ENCODE data around the gene RC3H2.

RC3H2 gene, protein sequence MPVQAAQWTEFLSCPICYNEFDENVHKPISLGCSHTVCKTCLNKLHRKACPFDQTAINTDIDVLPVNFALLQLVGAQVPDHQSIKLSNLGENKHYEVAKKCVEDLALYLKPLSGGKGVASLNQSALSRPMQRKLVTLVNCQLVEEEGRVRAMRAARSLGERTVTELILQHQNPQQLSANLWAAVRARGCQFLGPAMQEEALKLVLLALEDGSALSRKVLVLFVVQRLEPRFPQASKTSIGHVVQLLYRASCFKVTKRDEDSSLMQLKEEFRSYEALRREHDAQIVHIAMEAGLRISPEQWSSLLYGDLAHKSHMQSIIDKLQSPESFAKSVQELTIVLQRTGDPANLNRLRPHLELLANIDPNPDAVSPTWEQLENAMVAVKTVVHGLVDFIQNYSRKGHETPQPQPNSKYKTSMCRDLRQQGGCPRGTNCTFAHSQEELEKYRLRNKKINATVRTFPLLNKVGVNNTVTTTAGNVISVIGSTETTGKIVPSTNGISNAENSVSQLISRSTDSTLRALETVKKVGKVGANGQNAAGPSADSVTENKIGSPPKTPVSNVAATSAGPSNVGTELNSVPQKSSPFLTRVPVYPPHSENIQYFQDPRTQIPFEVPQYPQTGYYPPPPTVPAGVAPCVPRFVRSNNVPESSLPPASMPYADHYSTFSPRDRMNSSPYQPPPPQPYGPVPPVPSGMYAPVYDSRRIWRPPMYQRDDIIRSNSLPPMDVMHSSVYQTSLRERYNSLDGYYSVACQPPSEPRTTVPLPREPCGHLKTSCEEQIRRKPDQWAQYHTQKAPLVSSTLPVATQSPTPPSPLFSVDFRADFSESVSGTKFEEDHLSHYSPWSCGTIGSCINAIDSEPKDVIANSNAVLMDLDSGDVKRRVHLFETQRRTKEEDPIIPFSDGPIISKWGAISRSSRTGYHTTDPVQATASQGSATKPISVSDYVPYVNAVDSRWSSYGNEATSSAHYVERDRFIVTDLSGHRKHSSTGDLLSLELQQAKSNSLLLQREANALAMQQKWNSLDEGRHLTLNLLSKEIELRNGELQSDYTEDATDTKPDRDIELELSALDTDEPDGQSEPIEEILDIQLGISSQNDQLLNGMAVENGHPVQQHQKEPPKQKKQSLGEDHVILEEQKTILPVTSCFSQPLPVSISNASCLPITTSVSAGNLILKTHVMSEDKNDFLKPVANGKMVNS

DNA sequence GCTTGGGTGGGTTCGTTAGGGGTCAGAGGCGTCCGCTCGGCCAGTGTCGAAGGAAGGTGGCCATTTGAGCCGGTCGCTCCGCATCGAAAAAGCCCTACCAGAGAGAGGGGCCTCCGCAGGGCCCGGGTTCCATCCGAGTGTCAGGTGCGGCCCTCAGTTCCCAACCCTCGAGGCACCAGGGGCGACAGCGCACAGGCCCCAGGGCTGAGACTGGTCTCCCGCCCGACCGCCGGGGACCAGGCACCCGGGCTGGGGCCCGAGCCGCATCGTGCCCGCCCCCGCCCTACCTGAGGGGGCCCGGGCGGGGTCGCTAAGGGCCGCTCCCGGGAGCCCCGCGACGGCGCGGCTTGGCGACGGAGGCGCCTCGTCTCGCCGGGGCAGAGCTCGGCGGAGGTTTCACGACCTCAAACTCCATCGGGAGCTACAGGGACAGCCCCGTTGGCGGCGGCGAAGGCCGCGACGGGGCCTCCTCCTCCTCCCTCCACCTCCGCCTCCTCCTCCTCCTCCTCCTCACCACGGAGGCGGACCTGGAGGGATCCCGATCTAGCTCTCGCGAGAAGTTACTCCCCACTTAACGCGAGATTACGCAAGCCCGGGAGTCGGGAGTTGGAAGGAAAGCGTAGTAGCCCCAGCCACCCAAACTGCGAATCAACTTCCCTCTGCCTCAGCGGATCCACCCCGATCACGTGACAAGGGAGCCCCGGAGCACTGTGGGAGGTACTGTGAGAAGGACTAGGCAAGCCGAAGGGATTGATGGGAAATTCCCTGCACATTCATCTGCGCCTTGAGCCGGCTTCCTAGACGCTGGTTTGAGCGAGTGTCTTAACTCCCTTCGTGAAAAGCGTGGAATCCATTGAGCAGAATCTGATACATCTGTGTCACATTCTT lies at the start of gene RC3H2:
RC3H2 (minus strand) TSS at position 537 of the 888 bp plus-strand sequence. CDS start 7,850 bp downstream, outside the sequence.
- H3K4me3 ChIP-seq (ENCODE audit: low read depth, low read length), result peak within 1 kb of the TSS; percentile 96

DNA sequence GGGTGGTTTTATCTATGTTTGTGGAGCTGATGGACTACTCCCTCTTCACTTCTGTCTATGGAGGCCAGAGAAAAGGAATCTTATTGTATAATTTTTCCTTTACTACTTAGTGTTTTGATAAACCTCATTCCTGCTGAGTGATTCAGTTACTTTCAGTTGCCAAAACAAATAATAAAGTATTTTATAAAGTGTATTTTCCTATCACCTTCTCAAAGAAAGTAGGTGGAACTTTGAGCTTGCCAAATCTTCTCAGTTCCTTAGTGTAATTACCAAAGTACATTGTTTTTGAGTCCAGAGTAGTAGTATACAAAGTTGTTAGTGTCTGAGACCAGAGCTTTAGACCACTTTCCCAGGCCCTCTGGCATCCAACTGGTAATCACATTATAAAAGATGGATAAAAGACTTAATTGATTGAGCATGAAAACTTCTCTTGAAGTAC lies 49.1 kb upstream of the RC3H2 start:
- H3K4me3 ChIP-seq (ENCODE audit: low read depth, low read length), result no peak overlapping the region

DNA sequence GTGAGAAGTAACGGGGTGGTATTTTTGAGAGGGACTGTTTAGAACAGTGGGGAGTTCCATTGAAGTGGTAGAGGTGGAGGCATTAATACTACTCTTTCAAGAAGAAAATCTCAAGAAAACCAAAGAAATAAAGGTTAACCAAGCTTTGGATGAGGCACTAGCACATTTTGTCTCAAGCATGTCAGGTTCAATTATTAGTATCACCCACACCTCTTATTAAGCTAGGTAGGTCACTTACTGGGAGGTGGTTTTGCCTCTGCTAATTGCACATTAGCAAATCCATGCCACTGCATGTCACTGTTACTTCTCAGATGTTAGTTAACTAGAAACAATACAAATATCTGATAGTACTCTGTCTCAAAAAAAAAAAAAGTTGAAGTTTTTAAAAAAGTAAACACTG lies 45.9 kb upstream of the RC3H2 start:
- H3K4me3 ChIP-seq (ENCODE audit: low read depth, low read length), result no peak overlapping the region

DNA sequence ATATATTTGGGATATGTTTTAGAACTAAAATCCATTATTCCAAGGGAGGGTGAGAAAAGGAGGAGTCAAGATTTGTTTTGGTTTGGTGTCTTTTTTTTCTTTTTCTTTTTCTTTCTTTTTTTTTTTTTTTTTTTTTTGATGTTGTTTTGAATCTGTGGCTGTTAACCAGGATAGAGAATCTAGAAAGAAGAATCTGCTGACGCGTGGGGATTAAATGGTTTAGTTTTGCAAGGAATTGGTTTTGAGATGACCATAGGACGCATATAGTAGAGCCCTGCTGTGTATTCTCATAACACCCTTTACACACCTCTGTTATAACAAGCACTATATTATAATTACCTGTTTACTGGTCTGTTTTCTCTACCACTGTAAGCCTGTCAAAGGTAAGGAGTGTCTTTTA lies 45.1 kb upstream of the RC3H2 start:
- H3K4me3 ChIP-seq (ENCODE audit: low read depth, low read length), result no peak overlapping the region

DNA sequence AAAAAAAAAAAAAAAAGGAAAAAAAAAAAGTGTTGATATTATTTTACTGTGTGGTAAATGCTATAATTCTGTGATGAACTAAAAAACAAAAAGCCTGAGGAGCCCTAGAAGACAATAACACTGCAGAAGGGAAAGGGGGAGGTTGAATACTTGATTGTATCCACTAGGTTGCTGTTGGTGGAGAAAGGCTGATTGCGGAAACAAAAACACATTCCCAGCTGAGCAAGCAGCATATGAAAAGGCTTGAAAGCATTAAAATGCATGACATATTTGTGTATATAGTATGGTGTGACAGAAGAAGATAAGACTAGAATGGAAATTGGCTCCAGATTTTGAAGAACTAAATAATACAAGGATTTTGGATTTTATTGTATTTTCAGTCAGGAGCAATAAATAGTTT lies 44.5 kb upstream of the RC3H2 start:
- no peak overlapping the region for H3K4me3 ChIP-seq (ENCODE audit: low read depth, low read length)

DNA sequence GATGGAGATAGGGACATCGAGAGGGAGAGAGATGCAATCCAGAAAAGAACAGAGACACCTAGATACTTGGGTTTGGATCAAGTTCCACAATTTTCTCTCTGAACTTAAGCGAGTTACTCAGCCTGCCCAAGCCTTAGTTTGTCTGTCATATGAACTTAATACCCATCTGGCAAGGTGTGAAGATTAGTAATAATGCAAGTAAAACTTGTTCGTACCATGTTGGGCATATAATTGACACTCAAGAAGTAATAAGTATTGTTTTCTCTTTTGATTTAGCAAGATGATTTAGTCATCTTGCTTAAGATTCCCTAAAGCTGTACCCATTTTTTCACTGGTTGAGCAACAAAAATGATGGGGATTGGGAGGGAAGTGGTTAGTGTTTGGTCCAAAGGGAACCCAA lies 43.2 kb upstream of the RC3H2 start:
- no peak overlapping the region for H3K4me3 ChIP-seq (ENCODE audit: low read depth, low read length)

DNA sequence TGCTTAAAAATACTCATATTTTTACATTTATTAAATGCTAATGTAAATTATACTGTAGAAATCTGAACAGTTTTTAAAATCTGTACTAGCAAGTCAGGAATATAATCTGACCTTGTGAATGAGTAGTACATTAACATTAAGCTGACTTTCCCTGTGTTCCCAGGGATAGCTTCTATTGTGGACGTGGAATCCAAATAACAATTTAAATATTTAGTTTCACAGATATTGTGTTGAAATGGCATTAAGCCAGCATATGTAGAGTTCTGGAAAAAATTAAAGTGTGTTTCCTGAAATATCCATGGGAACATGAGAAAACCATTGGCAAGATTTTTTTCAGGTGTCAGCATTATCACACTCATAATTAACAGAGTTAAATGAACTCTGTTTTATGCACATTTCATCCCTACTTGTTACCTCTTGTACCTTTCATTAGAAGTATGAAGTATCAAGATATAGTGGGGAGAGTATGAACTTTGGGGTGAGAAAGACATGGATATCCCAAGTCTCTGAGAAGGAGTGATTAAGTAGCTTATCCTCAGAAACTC lies 41.4 kb upstream of the RC3H2 start:
- H3K4me3 ChIP-seq (ENCODE audit: low read depth, low read length), result no peak overlapping the region

DNA sequence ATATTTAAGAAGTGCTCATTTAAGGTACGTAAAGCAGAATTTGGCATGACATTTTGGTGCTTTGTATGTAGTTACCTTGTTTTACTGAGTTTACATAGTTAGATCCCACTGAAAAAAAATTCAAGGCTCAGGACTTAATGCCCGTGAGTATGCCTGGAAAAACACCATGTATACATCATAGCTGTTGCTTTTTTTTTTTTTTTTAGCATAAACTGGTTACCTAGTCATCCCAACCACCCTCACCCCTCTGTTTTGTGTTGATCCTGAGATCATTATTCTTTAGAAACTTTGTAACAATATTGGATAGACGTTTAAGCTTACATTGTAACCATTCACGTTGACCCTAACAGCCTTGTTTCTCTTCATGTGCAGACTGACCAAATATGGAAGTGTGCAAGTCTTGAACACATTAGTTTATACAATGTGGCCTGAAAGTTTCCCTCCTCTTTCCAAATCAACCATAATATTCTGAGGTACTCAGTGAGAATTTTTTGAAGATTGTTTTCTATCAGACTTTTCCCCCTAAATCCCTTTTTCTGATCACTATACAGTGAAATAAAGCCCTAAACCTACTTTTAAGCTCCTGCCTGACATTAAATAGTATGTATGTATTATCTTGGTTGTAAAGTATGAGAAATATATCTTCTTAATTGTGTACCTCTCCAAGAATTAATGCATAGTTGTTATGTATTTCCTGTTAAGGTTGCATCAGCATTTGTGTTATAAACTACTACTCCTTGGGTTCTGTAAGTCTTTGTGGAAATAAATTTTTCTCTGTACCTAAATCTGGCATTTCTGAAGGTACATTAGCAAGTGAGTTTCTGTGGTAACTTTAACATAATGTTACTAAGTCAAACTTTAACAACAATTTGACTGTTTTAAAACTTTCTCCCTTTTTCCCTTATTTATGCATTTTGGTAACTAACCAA lies 40.1 kb upstream of the RC3H2 start:
- no peak overlapping the region for H3K4me3 ChIP-seq (ENCODE audit: low read depth, low read length)

DNA sequence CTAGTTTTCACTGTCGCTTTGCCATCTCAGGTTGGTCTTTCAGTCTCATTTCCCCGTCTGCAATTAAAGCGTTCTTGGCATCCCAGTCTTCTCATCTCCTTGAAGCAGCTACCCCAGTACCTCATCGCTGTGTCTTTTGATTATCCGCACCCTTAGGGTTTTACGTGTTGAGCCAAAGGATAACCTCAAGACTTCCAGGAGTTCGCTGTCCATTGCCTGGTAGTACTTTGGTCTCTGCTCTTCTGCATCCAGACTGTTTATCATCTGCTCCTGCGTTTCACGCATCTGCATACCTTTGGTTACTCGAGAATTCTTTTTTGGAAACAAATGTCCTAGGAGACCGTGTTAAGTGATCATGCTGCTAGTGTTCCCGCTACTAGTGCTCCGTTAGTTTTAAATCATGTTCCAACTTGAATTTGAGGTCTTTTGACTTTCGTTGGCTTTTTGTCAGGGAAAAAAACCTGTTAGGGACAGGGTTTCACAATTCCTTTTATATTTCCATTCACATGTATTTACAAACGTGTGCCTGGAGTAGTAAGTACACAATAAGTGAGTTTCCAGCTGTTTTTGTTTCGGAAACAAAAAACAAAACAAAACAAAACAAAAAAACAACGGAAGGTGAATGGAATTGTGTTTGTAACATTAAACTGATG lies 36.5 kb upstream of the RC3H2 start:
- H3K4me3 ChIP-seq (ENCODE audit: low read depth, low read length), result peak overlapping the region; percentile 70

DNA sequence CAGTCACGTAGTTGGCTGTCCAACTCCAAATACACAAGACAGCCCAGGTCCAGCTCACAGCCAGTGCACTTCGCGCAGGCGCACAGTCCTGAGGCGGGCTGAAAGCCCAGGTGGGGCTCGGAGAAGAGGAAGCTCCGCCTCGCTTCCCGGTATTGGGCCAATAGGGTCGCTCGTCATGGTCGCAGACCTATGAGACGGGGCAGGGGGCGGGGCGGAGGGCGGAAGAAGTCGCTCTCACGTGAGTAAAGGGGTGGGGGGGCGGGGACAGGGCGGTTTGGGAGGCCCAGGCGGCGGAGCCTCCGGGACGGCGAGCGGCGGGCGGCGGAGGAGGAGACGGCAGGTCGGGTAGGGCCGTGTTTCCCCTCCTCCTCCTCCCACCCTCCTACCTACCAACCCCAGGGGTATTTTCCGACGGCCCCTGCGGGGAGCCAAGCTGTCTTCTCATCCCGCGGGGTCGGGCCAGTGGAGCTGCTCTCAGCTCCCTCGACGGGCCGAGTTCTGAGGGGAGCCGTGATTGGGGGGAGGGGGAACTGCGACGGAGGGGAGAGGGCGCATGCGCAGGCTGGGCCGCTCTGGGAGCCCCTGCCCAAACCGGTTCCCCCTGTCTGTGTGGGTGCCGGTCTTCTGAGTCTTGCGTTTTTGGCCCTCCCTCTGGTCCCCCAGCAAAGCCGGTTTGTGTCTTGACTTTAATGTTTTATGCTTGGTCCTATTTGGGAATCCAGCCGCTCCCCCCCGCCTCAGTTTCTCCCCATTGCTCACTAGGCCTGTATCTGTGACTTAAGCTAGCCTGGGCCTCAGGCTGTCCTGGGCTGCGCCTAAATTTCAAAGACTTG lies 35.8 kb upstream of the RC3H2 start, which contains the start of gene RABGAP1:
RABGAP1 (plus strand) TSS at position 272 of the 833 bp plus-strand sequence. CDS start 16,040 bp downstream, outside the sequence.
- H3K4me3 ChIP-seq (ENCODE audit: low read depth, low read length), result peak within 1 kb of the TSS; percentile 70

DNA sequence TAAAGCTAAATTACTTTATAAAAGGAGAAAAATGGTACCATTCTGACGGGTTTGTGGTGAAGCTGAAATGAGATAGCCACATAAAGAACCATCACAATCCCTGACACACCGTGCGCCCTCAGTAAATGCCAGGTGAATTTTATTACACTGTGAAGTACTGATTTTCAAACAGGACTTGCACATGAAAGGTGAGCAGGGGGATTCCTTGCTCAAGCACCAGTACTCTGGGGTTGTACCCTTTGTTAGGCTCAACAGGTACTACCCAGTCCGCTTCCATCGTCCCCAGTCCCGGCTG lies 35.2 kb upstream of the RC3H2 start:
- peak overlapping the region; percentile 41 for H3K4me3 ChIP-seq (ENCODE audit: low read depth, low read length)

DNA sequence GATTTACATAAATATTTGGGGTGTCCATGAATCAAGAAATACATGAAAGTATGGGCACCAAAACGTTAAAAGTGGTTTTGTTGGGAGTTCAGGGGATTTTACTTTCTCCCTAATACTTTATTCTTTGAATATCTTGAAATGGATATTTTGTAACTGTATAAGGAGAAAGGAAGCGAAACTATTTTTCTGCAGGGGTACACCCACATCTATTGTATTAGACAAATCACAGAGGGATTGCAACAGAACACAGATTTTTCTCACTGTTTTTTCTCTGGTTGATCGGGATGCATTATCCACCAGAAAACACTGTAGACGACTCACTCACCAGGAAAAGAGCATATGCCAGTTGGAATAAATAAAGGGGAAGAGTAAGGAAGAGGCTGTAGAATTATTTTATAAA lies 34.4 kb upstream of the RC3H2 start:
- H3K4me3 ChIP-seq (ENCODE audit: low read depth, low read length), result no peak overlapping the region

DNA sequence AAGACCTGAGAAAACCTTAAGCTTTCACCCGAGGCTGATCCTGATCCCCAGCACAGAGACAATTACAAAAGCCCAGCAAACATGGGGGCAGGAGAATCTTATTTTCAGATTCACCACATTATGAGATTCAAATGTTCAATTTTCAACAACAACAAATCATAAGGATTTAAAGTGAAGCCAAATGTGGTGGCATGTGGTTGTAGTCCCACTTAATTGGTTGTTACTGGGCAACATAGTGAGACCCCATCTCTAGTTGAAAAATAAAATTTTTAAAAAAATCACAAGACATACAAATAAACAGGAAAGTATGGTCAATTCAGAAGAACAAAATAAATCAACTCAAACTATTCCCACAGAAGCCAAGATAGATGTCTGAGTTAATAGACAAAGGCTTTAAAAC lies 31.7 kb upstream of the RC3H2 start:
- no peak overlapping the region for H3K4me3 ChIP-seq (ENCODE audit: low read depth, low read length)

DNA sequence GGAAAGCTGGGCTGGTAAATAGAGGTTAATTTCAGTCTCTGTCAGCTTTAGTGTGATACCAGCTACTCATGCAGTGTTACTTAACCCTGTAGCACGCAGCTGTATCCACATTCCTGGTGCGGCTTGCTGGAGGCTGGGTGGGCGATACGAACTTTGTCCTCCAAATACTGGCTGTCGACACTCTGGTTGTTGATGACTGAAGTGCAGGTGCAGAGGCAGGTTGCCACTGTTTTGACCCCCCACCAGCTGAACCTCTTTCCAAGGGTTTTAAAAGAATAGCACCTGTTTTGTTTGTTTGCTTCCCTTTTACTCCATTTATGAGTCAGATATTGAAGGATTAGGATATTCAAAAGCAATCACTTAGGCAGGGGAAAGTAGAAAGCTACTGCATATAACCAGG lies 31.3 kb upstream of the RC3H2 start:
- H3K4me3 ChIP-seq (ENCODE audit: low read depth, low read length), result no peak overlapping the region

DNA sequence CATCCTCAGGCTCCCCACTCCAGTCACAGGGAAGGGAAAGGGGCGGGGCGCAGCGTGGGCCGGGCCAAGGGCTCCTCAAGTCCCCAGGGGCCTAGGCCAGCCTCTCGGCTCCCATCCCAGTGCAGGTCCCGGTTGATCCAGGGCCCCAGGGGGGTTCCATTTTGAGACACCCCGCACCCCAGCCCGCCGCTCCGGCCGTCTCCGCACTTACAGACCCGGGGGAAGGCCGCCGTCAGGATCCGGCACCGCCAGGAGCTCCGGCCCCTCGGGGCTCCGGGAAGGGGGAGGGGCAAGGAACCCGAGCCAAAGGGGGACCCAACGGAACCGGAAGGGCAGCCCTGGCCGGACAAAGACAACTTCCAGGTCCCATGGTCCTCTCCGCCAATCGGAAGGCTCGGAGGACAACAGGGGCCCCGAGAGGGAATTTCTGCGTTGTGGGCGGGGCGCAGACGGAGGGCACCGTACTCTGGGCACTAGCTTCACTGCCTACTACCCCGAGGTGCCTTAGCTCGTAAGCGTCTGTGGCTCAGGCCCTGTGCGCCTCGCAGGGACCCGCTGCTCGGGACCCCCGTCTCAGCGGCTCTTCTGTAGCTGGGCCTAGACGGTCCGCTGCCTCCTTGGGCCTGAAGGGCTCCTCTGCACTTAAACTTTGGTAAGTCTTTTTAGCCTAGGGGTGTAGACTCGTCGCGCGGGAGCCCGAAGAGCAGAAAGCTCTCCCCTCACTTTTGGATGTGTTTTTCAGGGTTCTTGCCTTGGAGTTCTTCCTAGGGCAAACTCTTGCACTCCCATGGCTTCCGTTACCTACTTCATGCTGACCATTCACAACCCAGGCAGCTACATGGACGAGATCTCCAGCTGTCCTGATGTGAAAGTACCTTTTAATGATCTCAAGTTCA lies 26.3 kb upstream of the RC3H2 start, which contains the start of gene ZBTB26:
ZBTB26 (minus strand) TSS at position 287 of the 896 bp plus-strand sequence. CDS start 11,578 bp downstream, outside the sequence.
- H3K4me3 ChIP-seq (ENCODE audit: low read depth, low read length), result peak within 1 kb of the TSS; percentile 77

DNA sequence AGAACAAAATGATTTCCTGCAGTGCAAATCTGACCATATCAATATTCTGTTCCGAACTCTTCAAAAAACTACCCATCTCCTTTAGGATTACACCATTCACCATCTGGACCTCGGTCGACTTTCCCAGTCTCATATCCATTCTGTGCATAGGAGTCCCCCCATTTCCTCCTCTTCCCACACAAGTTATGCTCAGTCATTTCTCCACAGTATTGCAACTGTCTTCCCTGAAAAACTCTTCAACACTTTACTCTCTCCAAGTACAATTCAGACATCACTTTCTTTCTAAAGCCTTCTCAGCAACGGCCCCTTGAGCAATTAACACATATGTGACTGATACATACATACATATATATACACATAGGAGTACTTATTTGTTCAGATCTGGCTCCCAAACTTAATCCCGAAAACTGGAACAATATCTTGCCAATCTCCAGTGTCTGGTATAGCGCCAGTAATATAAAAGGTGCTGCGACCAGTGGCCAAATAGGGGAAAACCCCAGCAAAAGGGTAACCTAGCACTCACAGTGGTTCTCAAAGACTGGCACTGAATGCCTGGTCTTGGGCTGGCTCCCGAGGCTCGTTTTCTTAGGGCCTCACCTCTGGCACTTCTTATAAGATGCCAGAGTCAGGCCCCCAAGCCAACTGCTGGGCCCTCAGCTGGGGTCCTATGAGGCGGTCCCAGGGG lies 25.5 kb upstream of the RC3H2 start:
- peak overlapping the region; percentile 77 for H3K4me3 ChIP-seq (ENCODE audit: low read depth, low read length)

Measured in iPS-11a (cell line).